ENCODE measurements around the gene VCP. TPM values are rescaled to one million over a fixed set of nuclear protein-coding genes. Genes with fewer than 3 reads are reported as not detected.
A peak's percentile ranks its signal among the peaks of the same experiment; 100 is the strongest.

The VCP gene
- total RNA-seq, 1 experiment from 2014 or later: 200 TPM

GRCh38 chr9:35112257-35113020 is 40.0 kb upstream of the VCP start:
- DNase-seq: no peak
- Histone ChIP-seq H4K20me1 (ENCODE audit: insufficient read depth) (no peaks in the 10 kb centered on the region), H3K4me3 (no peak overlapping the region), H3K4me2 (peak overlapping the region; percentile 77), H3K79me2 (ENCODE audit: low read depth) (0 out of 2 replicates have a peak, but pooled peaks cover 4% of the 10 kb centered on the region), H3K9me2 (ENCODE audit: insufficient read depth) (no peaks in the 10 kb centered on the region), H3K27me3 (ENCODE audit: insufficient read depth, low read depth) (no peaks in the 10 kb centered on the region), H3F3A (ENCODE audit: insufficient read depth, low read depth) (peaks cover 8% of the 10 kb centered on the region; the same call in 1 of the 2 replicates), H3K9me3 (ENCODE audit: insufficient read depth, low read depth) (no peaks in the 10 kb centered on the region), H3K4me1 (replicated peaks; ENCODE audit: insufficient read depth) (peaks cover 33% of the 10 kb centered on the region), H3K27ac (no peak overlapping the region), H3K36me3 (ENCODE audit: low read depth) (no peaks in the 10 kb centered on the region), H2AFZ (no peak overlapping the region)
- intact Hi-C loops (cut with micrococcal nuclease; ENCODE audit: unreplicated experiment): loop anchor here (5.0 to 10.0 kb wide), 2 partner anchors 445 to 492 kb away; partner anchors contain the start of gene TESK1
- ChIA-PET CTCF (no interaction called here), POLR2A (ENCODE audit: unreplicated experiment) (interaction anchor here (0.6 kb wide), 1 partner anchor 1675 kb away, joined by 4 read pairs; no protein-coding TSS in a partner anchor)
- BruUV-seq (replicated peaks): no TSS peak
- TF ChIP-seq CTCF (conservative IDR thresholded peaks at IDR 0.05): no peak
- TF ChIP-seq EZH2 (IDR thresholded peaks at IDR 0.05; ENCODE audit: low read depth): no peak

GRCh38 chr9:35111001-35111933 is 38.8 kb upstream of the VCP start:
- Histone ChIP-seq H3K27me3 (ENCODE audit: insufficient read depth, low read depth) (no peaks in the 10 kb centered on the region), H3F3A (ENCODE audit: insufficient read depth, low read depth) (peaks cover 3% of the 10 kb centered on the region; the same call in 1 of the 2 replicates), H3K79me2 (ENCODE audit: low read depth) (0 out of 2 replicates have a peak, but pooled peaks cover 4% of the 10 kb centered on the region), H3K9me3 (ENCODE audit: insufficient read depth, low read depth) (no peaks in the 10 kb centered on the region), H3K4me1 (replicated peaks; ENCODE audit: insufficient read depth) (peaks cover 33% of the 10 kb centered on the region), H3K36me3 (ENCODE audit: low read depth) (no peaks in the 10 kb centered on the region), H3K4me2 (peak overlapping the region; percentile 86), H2AFZ (peak overlapping the region; percentile 86), H3K4me3 (peak overlapping the region; percentile 81), H3K9me2 (ENCODE audit: insufficient read depth) (no peaks in the 10 kb centered on the region), H4K20me1 (ENCODE audit: insufficient read depth) (no peaks in the 10 kb centered on the region), H3K27ac (no peak overlapping the region)
- TF ChIP-seq CTCF (conservative IDR thresholded peaks at IDR 0.05) (no peak), EZH2 (IDR thresholded peaks at IDR 0.05; ENCODE audit: low read depth) (no peak)
- no TSS peak for BruUV-seq (replicated peaks)
- intact Hi-C loops (cut with micrococcal nuclease; ENCODE audit: unreplicated experiment): loop anchor here (5.0 to 10.0 kb wide), 2 partner anchors 444 to 494 kb away; partner anchors contain the start of gene TESK1
- POLR2A ChIA-PET (ENCODE audit: unreplicated experiment): interaction anchor here (0.6 kb wide), 1 partner anchor 1674 kb away, joined by 4 read pairs; no protein-coding TSS in a partner anchor
- DNase-seq: peak; percentile 85 to 88
- CTCF ChIA-PET: no interaction called here

GRCh38 chr9:35110327-35110761 is 37.9 kb upstream of the VCP start:
- BruUV-seq (replicated peaks): TSS peak; percentile 25
- H3K9me3 ChIP-seq (ENCODE audit: insufficient read depth, low read depth): no peaks in the 10 kb centered on the region
- peak overlapping the region; percentile 81; the same call in 1 of the 2 replicates for H3K4me3 ChIP-seq
- POLR2A ChIA-PET (ENCODE audit: unreplicated experiment): no interaction called here
- no peaks in the 10 kb centered on the region for H4K20me1 ChIP-seq (ENCODE audit: insufficient read depth)
- CTCF ChIA-PET: interaction anchor here (0.7 kb wide), 1 partner anchor 9 kb away, joined by 3 read pairs; no protein-coding TSS in a partner anchor
- TF ChIP-seq EZH2 (IDR thresholded peaks at IDR 0.05; ENCODE audit: low read depth): no peak
- no peak for TF ChIP-seq CTCF (conservative IDR thresholded peaks at IDR 0.05)
- peaks cover 3% of the 10 kb centered on the region; the same call in 1 of the 2 replicates for H3F3A ChIP-seq (ENCODE audit: insufficient read depth, low read depth)
- peaks cover 33% of the 10 kb centered on the region for H3K4me1 ChIP-seq (replicated peaks; ENCODE audit: insufficient read depth)
- H3K27me3 ChIP-seq (ENCODE audit: insufficient read depth, low read depth): no peaks in the 10 kb centered on the region
- peak overlapping the region; percentile 86 for H3K4me2 ChIP-seq
- 0 out of 2 replicates have a peak, but pooled peaks cover 4% of the 10 kb centered on the region for H3K79me2 ChIP-seq (ENCODE audit: low read depth)
- no peak overlapping the region for H2AFZ ChIP-seq
- H3K36me3 ChIP-seq (ENCODE audit: low read depth): no peaks in the 10 kb centered on the region
- no peaks in the 10 kb centered on the region for H3K9me2 ChIP-seq (ENCODE audit: insufficient read depth)
- H3K27ac ChIP-seq: no peak overlapping the region
- no peak for DNase-seq
- intact Hi-C loops (cut with micrococcal nuclease; ENCODE audit: unreplicated experiment): loop anchor here (5.0 to 10.0 kb wide), 2 partner anchors 443 to 494 kb away; partner anchors contain the start of gene TESK1

Measured in PC-9 (cell line).